C4-2B (cell line): ENCODE results near the gene CABLES1.

ENCODE experiments used
- ZFX ChIP-seq: fragments of 450-650 bp; IDR thresholded peaks from 2 replicates; pipeline ENCODE4 v1.6.1; 2017
- TF ChIP-seq, protein P1 (sequence below): fragments of 450-650 bp; conservative IDR thresholded peaks from 2 replicates; pipeline ENCODE4 v1.5.1; 2017; ENCODE audit warnings: mild to moderate bottlenecking

DNA sequence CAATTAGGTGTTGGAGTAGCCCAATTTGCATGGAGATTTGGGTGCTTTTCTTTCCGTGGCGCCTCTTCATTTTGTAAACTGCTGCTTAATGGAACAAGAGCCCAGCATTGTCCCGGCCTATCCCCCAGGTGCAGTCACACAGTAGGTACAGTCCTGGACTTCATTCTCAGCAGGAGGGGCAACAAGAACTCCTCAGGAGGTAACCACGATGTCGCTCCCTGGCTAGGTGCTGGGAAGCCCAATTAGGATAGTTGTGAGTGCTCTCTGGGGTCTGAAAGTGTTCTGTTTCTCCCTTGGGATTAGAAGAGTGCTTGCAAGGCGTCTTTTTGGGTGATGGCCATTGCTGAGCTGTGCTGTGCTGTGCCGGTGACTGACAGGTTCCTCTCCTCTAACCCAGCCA lies 53.8 kb downstream of the CABLES1 start:
- TF ChIP-seq, protein P1, sequence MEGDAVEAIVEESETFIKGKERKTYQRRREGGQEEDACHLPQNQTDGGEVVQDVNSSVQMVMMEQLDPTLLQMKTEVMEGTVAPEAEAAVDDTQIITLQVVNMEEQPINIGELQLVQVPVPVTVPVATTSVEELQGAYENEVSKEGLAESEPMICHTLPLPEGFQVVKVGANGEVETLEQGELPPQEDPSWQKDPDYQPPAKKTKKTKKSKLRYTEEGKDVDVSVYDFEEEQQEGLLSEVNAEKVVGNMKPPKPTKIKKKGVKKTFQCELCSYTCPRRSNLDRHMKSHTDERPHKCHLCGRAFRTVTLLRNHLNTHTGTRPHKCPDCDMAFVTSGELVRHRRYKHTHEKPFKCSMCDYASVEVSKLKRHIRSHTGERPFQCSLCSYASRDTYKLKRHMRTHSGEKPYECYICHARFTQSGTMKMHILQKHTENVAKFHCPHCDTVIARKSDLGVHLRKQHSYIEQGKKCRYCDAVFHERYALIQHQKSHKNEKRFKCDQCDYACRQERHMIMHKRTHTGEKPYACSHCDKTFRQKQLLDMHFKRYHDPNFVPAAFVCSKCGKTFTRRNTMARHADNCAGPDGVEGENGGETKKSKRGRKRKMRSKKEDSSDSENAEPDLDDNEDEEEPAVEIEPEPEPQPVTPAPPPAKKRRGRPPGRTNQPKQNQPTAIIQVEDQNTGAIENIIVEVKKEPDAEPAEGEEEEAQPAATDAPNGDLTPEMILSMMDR, result no peak
- TF ChIP-seq ZFX, result no peak
